Measurements from ENCODE around the gene ESF1.

GRCh38 chr20:13676682-13677081, 108.0 kb downstream of the ESF1 start:
- no peak for TF ChIP-seq YY1 (IDR thresholded peaks at IDR 0.05)
- TF ChIP-seq REST (IDR thresholded peaks at IDR 0.05): no peak
- no peak for TF ChIP-seq CTCF (IDR thresholded peaks at IDR 0.05; ENCODE audit: low read depth, low read length, missing input control)

Data from liver (tissue), 2 donors.